Measurements from ENCODE around the gene SOD2.
A peak's percentile ranks its signal among the peaks of the same experiment; 100 is the strongest.
"Not testable (repeated sequence)": the region's sequence is repeated elsewhere in the genome, so short reads cannot be mapped to it uniquely, and the experiment has no call there.

The SOD2 gene

GRCh38 chr6:159693128-159693893 is at the start of gene SOD2:
Gene SOD2, minus strand, starts transcription at chr6:159693241. Its CDS starts 74 bp downstream, at chr6:159693167.
- peak; percentile 26 to 95 (median 78) for DNase-seq

GRCh38 chr6:159742165-159742564 is 49.1 kb upstream of the SOD2 start:
- DNase-seq = no peak

- no peak for DNase-seq
Observed at GRCh38 chr6:159739341-159739740, 46.3 kb upstream of the SOD2 start.

GRCh38 chr6:159736908-159737307 is 43.9 kb upstream of the SOD2 start:
- DNase-seq = no peak

- DNase-seq = not testable (repeated sequence)
Observed at GRCh38 chr6:159733395-159733794, 40.4 kb upstream of the SOD2 start.

GRCh38 chr6:159732550-159732949 is 39.5 kb upstream of the SOD2 start:
- DNase-seq = not testable (repeated sequence)

- DNase-seq = no peak
Observed at GRCh38 chr6:159730332-159730676, 37.3 kb upstream of the SOD2 start.

- DNase-seq = no peak
Observed at GRCh38 chr6:159729598-159730331, 36.7 kb upstream of the SOD2 start.

GRCh38 chr6:159728531-159728964 is 35.5 kb upstream of the SOD2 start:
- DNase-seq = no peak

GRCh38 chr6:159727717-159728445 is 34.8 kb upstream of the SOD2 start:
- peak in 11 of 56 donors; percentile 42 to 67 (median 60) for DNase-seq

- peak; percentile 63 to 97 (median 91) for DNase-seq
Observed at GRCh38 chr6:159726918-159727716, 34.1 kb upstream of the SOD2 start, which contains the start of gene WTAP. Gene WTAP, plus strand, starts transcription at chr6:159727506. Its CDS starts 8,760 bp downstream, at chr6:159736266.

GRCh38 chr6:159726255-159726917 is 33.3 kb upstream of the SOD2 start:
- peak in 4 of 56 donors; percentile 36 to 64 (median 55) for DNase-seq

GRCh38 chr6:159725208-159725607 is 32.2 kb upstream of the SOD2 start:
- not testable (repeated sequence) for DNase-seq

GRCh38 chr6:159724778-159725177 is 31.7 kb upstream of the SOD2 start:
- DNase-seq = no peak

GRCh38 chr6:159723259-159723658 is 30.2 kb upstream of the SOD2 start:
- no peak for DNase-seq

- no peak for DNase-seq
Observed at GRCh38 chr6:159722655-159723054, 29.6 kb upstream of the SOD2 start.

- DNase-seq = not testable (repeated sequence)
Observed at GRCh38 chr6:159721981-159722380, 28.9 kb upstream of the SOD2 start.

- DNase-seq = no peak
Observed at GRCh38 chr6:159720708-159721107, 27.7 kb upstream of the SOD2 start.

- no peak for DNase-seq
Observed at GRCh38 chr6:159719287-159719686, 26.2 kb upstream of the SOD2 start.

GRCh38 chr6:159718634-159719033 is 25.6 kb upstream of the SOD2 start:
- DNase-seq = no peak
